AG04450 (cell line): ENCODE data around the gene NCL. TPM values are rescaled to one million over a fixed set of nuclear protein-coding genes. Genes with fewer than 3 reads are reported as not detected.

Experiments
- CTCF ChIA-PET: fragments of 300-600, 350-600 bp; formaldehyde crosslinking; extraction: SDS; loops from one replicate; lab custom pipeline; 2022; ENCODE audit warnings: antibody characterized with exemption, inconsistent platforms; lab: Charles Lee
- POLR2A ChIA-PET: fragments of 350-600 bp; formaldehyde crosslinking; extraction: SDS; loops from one replicate; lab custom pipeline; 2021; ENCODE audit warnings: antibody characterized with exemption, inconsistent platforms; lab: Yijun Ruan, JAX
- DNase-seq: peaks from one replicate; pipeline ENCODE4 v3.0.0-alpha.2; 2011; ENCODE audit warnings: low read depth, low spot score
- H3K27ac ChIP-seq: one replicate; pipeline ENCODE4 v1.5.1; 2012; ENCODE audit warnings: low read depth, low read length, control low read depth
- H3K27me3 ChIP-seq: one replicate; pipeline ENCODE4 v1.6.0; 2012; ENCODE audit warnings: low read length; ENCODE audit not compliant: control insufficient read depth, insufficient read depth
- H3K4me3 ChIP-seq: 2 replicates; pipeline ENCODE4 v1.5.1; 2011; ENCODE audit warnings: mild to moderate bottlenecking, low read depth, low read length, control low read depth
- H3K9me3 ChIP-seq: 2 replicates; pipeline ENCODE4 v1.5.1; 2012; ENCODE audit warnings: low read length; ENCODE audit not compliant: control insufficient read depth, insufficient read depth
- CTCF ChIP-seq: IDR thresholded peaks from 2 replicates; pipeline ENCODE4 v1.5.1; 2011; ENCODE audit warnings: low read depth, low read length, control low read depth, inconsistent platforms
- polyA plus RNA-seq: library from polyadenylated mRNA; depleted of rRNA; stranded (reverse); fragments of >200 nt; gene quantifications from 2 replicates; pipeline ENCODE4 v1.2.3, GENCODE V29; 2011

NCL gene
- polyA plus RNA-seq, 1 experiment: 165 TPM

DNA sequence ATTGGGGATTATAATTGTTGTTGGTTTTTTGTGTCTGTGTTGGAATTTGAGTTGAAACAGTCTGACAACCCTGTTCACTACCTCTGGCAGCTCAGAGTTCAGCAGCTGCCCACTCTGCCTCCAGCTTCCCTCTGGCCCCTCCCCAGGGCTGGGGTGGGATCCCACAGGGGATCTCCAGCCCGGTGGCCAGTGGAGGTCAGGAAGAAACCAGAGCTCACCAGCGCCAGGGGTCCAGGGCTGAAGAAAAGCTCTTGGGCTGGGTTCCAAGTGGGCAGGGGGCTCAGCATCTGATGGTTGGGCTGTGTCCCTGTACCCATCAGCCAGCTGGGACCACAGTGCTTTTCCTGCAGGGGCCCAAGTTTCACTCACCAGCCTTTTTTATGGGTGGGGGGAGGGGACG is 16.5 kb upstream of the NCL start:
- peaks cover 4% of the 10 kb centered on the region; the same call in 1 of the 2 replicates for H3K9me3 ChIP-seq
- TF ChIP-seq CTCF: no peak
- no peak for DNase-seq
- no peak overlapping the region for H3K4me3 ChIP-seq
- no peak overlapping the region for H3K27ac ChIP-seq
- peaks cover 4% of the 10 kb centered on the region for H3K27me3 ChIP-seq
- POLR2A ChIA-PET: interaction anchor here (0.6 to 1.6 kb wide), 2 partner anchors 17 to 37 kb away, joined by 8 to 13 read pairs; partner anchors contain the start of gene NCL
- CTCF ChIA-PET: interaction anchor here (1.2 to 3.9 kb wide), 4 partner anchors 19 to 81 kb away, joined by 3 to 87 read pairs (median 14); no protein-coding TSS in a partner anchor

DNA sequence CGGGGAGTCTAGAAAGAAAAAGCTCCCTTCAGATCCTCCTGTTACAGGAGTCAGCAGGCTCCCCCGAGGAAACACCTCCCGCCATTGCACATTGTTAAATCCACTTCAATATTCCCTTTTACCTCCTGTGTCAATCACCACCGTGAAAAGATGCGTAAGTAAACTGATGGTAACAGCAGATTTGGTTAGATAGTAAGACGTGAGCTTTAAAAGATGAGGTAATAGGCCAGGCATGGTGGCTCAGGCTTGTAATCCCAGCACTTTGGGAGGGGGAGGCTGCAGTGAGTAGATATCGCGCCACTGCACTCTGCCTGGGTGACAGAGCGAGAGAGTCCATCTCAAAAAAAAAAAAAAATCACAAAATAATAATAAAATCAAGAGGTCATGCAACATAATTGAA is 15.2 kb upstream of the NCL start:
- H3K27ac ChIP-seq: no peak overlapping the region
- no peak overlapping the region for H3K4me3 ChIP-seq
- CTCF ChIA-PET: interaction anchor here (0.6 to 3.9 kb wide), 4 partner anchors 38 to 122 kb away, joined by 3 to 15 read pairs (median 3); no protein-coding TSS in a partner anchor
- no peak for DNase-seq
- no peak for TF ChIP-seq CTCF
- POLR2A ChIA-PET: no interaction called here
- H3K27me3 ChIP-seq: peaks cover 4% of the 10 kb centered on the region
- H3K9me3 ChIP-seq: peaks cover 4% of the 10 kb centered on the region; the same call in 1 of the 2 replicates

- peaks cover 9% of the 10 kb centered on the region for H3K27me3 ChIP-seq
- no peaks in the 10 kb centered on the region for H3K9me3 ChIP-seq
- H3K27ac ChIP-seq: no peak overlapping the region
- DNase-seq: no peak
- no peak overlapping the region for H3K4me3 ChIP-seq
- TF ChIP-seq CTCF: no peak
- ChIA-PET CTCF (interaction anchor here (1.0 to 3.9 kb wide), 2 partner anchors 9 to 81 kb away, joined by 3 to 15 read pairs; no protein-coding TSS in a partner anchor), POLR2A (interaction anchor here (2.3 kb wide), 1 partner anchor 13 kb away, joined by 8 read pairs; the partner anchor contains the start of gene NCL)
These were observed 12.6 kb upstream of the NCL start for GRCh38 chr2:231476920-231477319.

DNA sequence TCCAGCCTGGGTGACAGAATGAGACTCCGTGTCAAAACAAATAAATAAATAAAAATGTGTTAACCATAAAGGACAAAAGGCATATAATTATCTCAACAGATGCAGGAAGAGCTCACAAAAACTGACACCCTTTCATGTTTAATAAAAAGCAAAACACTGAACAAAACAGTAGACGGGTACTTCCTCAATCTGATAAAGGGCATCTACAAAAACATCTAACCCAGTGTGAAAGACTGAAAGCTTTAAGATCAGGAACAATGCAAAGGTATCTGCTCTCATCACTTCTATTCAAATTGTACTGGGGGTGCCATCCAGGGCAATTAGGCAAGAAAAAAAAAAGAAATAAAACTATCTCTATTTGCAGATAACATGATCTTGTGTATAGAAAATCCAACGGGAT is 11.7 kb upstream of the NCL start:
- DNase-seq: no peak
- POLR2A ChIA-PET: interaction anchor here (0.6 to 2.3 kb wide), 2 partner anchors 12 to 1341 kb away, joined by 3 to 8 read pairs; partner anchors contain the start of gene NCL

More for the DNA sequence above, 11.7 kb upstream of the NCL start:
- Histone ChIP-seq H3K27ac (no peak overlapping the region), H3K27me3 (peaks cover 9% of the 10 kb centered on the region), H3K9me3 (no peaks in the 10 kb centered on the region), H3K4me3 (no peak overlapping the region)
- CTCF ChIA-PET: interaction anchor here (0.6 to 3.9 kb wide), 5 partner anchors 8 to 272 kb away, joined by 3 to 15 read pairs (median 4); no protein-coding TSS in a partner anchor
- no peak for TF ChIP-seq CTCF
